NCI-H187 (cell line): ENCODE data around the gene MLXIPL.

ENCODE experiments used
- DNase-seq, 2 experiments: peaks; one replicate each; lab custom pipeline; 2025; lab: John Stamatoyannopoulos, UW

Gene MLXIPL

DNA sequence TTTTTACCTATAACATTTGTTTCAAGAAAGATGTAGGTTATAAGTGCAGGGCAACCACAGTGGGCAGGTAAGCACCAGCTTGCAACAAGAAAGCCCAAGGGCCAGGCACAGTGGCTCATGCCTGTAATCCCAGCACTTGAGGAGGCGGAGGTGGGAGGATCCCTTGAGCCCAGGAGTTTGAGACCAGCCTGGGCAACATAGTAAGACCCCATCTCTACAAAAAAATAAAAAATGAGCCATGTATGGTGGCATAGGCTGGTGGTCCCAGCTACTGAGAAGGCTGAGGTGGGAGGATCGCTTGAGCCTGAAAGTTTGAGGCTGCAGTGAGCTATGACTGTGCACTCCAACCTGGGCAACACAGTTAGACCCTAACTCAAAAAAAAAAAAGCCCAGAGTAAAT is 79.6 kb downstream of the MLXIPL start:
- no peak for DNase-seq
